KOPT-K1 (cell line): Measurements from ENCODE around the gene INTS15.

Source experiments
- H3K27ac ChIP-seq: fragments of 200-600 bp; sonication (generic); 2 replicates; pipeline ENCODE4 v1.5.1; 2016; ENCODE audit warnings: antibody characterized with exemption, mild to moderate bottlenecking, low read depth, low read length; ENCODE audit not compliant: poor library complexity, severe bottlenecking
- H3K36me3 ChIP-seq: fragments of 200-600 bp; sonication (generic); 2 replicates; pipeline ENCODE4 v1.5.1; 2017; ENCODE audit warnings: antibody characterized with exemption, mild to moderate bottlenecking, low read length, moderate library complexity; ENCODE audit not compliant: insufficient read depth
- H3K9me3 ChIP-seq: fragments of 200-600 bp; sonication (generic); 2 replicates; pipeline ENCODE4 v1.5.1; 2017; ENCODE audit warnings: antibody characterized with exemption, low read length, mild to moderate bottlenecking; ENCODE audit not compliant: insufficient read depth, poor library complexity, severe bottlenecking

INTS15 gene

GRCh38 chr7:6589829-6590644, at the start of gene INTS15:
Gene INTS15, plus strand, starts transcription at chr7:6590021. Its CDS starts 263 bp downstream, at chr7:6590284.
- H3K9me3 ChIP-seq = no peaks in the 10 kb centered on the region
- H3K36me3 ChIP-seq = peaks cover 79% of the 10 kb centered on the region
- peak within 1 kb of the TSS; percentile 88 for H3K27ac ChIP-seq

GRCh38 chr7:6542368-6542767, 47.5 kb upstream of the INTS15 start:
- Histone ChIP-seq H3K9me3 (no peaks in the 10 kb centered on the region), H3K36me3 (no peaks in the 10 kb centered on the region), H3K27ac (no peak overlapping the region)

- peak overlapping the region; percentile 57 for H3K27ac ChIP-seq
- no peaks in the 10 kb centered on the region for H3K36me3 ChIP-seq
- no peaks in the 10 kb centered on the region for H3K9me3 ChIP-seq
These were observed 44.3 kb upstream of the INTS15 start for GRCh38 chr7:6545398-6546126.

DNA sequence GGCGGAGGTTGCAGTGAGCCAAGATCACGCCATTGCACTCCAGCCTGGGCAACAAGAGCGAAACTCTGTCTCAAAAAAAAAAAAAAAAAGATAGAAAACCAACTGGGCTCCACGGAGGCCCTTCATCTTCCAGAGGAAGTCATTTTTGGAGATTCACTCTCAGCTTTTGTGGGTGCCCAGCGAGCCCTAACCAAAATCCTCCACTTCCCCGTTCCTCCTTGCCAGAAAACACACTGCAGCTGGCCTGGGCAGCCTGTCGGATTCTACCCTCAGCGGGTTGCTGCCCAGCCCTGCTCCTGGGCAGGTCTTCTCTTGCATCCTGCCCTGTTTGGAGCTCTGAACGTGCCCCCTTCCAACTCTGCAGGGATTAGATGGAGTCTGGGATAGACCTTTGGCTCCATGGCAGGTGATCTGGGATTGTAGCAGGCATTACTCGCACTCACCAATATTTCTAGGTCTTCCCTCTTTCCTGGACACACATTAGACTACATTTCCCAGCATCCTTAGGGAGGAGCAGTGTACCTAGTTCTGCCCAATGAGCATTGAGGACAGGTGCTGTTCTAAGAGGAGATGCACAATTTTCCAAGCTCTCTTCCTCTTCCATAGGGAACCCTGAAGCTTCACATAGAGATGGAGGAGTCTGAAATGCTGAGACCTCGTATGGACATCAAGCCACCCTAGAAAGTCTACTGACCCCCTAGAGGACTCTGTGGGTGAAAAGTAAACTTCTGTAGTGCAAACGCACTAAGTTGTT, 43.1 kb upstream of the INTS15 start:
- no peaks in the 10 kb centered on the region for H3K36me3 ChIP-seq

GRCh38 chr7:6547400-6547799, 42.4 kb upstream of the INTS15 start:
- no peaks in the 10 kb centered on the region for H3K9me3 ChIP-seq
- no peaks in the 10 kb centered on the region for H3K36me3 ChIP-seq
- H3K27ac ChIP-seq = no peak overlapping the region

More for the DNA sequence above, 43.1 kb upstream of the INTS15 start:
- peak overlapping the region; percentile 57 for H3K27ac ChIP-seq
- no peaks in the 10 kb centered on the region for H3K9me3 ChIP-seq

- Histone ChIP-seq H3K27ac (no peak within 1 kb of the TSS), H3K36me3 (no peaks in the 10 kb centered on the region), H3K9me3 (no peaks in the 10 kb centered on the region)
These were observed 38.8 kb upstream of the INTS15 start, which contains the start of gene GRID2IP for GRCh38 chr7:6551016-6551511. Gene GRID2IP, minus strand, starts transcription at chr7:6551461. Its CDS starts 25 bp downstream, at chr7:6551436.

DNA sequence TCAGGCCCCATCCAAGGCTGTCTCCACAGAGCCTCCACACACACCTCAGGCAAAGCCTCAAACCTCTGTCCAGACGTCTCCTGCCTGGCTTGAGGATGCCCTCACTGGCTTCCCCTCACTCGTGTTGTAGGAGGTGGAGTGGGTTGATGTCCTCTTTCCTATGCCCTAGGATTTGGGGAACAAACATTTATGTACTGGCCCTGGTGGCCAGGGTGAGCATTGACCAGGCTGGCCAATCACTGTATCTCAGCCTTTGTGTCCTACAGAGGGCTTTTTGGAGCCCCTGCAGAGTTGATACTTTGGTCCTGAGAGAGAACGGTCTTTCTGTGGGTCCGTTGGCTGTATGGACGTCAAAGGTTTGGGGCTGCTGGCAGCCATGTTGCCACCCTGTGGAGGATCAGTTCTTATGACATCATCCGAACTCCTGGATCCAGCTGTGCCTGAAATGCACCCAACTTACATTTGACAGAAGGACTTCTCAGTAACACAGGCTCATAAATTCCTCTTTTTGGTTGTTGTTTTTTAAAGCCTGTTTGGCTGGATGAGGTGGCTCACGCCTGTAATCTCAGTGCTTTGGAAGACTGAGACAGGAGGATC, 36.3 kb upstream of the INTS15 start:
- H3K36me3 ChIP-seq = no peaks in the 10 kb centered on the region
- no peak overlapping the region for H3K27ac ChIP-seq
- H3K9me3 ChIP-seq = no peaks in the 10 kb centered on the region

- no peaks in the 10 kb centered on the region for H3K9me3 ChIP-seq
- H3K36me3 ChIP-seq = no peaks in the 10 kb centered on the region
- no peak overlapping the region for H3K27ac ChIP-seq
These were observed 35.0 kb upstream of the INTS15 start for GRCh38 chr7:6554848-6555247.

DNA sequence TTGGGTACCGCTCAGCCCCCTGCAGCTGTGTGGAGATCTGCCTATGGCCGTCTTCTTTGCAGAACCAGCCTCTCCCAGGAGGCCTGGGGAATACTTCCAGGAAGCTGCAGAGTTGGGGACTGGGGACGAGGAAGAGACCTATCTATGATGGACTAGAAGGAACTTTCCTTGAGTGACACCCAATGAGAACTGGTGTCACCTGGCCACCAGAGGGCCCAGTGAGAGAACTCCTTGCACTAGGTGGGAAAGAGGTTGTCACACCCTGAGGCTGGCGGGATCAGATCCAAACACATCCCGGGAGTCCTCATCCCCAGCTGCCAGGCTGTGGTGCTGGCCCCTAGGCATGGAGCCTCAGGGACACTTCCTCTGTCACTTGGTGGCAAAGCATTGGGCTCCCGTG, 33.6 kb upstream of the INTS15 start:
- H3K9me3 ChIP-seq = no peaks in the 10 kb centered on the region
- H3K27ac ChIP-seq = no peak overlapping the region
- no peaks in the 10 kb centered on the region for H3K36me3 ChIP-seq

GRCh38 chr7:6558837-6559236, 31.0 kb upstream of the INTS15 start:
- Histone ChIP-seq H3K27ac (no peak overlapping the region), H3K36me3 (no peaks in the 10 kb centered on the region), H3K9me3 (no peaks in the 10 kb centered on the region)

DNA sequence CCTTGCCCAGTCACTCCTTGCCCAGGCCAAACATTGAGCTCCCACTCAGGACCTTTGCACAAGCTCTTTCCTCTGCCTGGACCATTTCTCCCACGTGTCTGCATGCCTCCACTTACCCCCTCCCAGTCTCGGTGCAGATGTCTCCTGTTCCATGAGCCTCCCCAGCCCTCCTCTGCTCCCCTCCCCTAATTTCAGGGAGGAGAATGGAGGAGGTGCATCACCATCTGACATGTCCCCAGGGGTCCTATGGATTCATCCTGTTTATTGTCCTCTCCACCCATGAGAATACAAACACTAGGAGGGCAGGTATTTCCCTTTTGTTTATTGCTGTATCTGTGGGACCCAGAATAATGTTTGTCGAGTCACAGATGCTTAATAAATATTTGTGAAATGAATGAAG, 29.9 kb upstream of the INTS15 start:
- no peak overlapping the region for H3K27ac ChIP-seq
- H3K36me3 ChIP-seq = no peaks in the 10 kb centered on the region
- no peaks in the 10 kb centered on the region for H3K9me3 ChIP-seq

DNA sequence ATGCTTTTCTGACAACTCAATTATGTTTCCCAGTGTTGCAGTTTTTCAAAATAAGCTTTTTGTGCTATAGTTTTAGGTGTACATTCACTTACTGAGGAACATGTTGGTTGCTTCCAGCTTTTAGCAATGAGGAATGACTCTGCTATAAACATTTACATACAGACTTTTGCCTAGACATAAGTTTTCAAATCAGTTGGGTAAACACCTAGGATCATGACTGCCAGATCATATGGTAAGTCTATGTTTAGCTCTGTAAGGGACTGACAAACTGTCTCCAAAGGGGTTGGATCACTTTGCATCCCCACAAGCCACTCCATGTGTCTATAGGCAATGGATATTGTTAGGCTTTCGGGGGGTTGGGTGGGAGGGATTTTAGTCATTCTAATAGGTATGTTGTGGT, 27.7 kb upstream of the INTS15 start:
- H3K27ac ChIP-seq = no peak overlapping the region
- H3K9me3 ChIP-seq = no peaks in the 10 kb centered on the region
- no peaks in the 10 kb centered on the region for H3K36me3 ChIP-seq

DNA sequence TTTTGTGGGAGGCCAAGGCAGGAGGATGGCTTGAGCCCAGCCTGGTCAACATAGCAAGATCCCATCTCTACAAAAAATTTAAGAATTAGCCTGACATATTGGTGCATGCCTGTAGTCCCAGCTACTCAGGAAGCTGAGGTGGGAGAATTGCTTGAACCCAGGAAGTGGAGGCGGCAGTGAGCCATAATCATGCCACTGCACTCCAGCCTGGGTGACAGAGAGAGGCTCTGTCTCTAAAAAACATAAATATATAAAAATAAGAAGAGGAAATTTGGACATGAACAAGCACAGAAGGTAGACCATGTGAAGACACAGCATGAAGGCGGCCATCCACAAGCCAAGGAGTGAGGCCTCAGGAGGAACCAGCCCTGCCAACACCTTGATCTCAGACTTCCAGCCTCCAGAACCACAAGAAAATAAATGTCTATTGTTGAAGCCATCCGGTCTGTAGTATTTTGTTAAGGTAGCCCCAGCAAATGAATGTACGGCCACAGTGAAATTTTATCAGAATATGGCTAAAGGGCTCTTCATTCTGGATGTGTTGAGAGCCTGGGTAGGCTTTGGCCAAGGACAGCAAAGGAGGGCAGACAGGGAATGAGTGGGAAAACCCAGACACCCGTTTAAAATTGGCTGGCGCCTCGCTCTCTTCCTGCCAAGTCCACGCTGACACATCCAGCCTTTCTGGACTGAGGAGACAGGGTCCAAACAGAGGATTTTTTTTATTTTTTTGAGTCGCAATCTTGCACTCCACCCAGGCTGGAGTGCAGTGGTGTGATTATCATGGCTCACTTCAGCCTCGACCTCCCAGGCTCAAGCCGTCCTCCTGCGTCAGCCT, 25.7 kb upstream of the INTS15 start:
- Histone ChIP-seq H3K36me3 (no peaks in the 10 kb centered on the region), H3K27ac (no peak overlapping the region), H3K9me3 (no peaks in the 10 kb centered on the region)

DNA sequence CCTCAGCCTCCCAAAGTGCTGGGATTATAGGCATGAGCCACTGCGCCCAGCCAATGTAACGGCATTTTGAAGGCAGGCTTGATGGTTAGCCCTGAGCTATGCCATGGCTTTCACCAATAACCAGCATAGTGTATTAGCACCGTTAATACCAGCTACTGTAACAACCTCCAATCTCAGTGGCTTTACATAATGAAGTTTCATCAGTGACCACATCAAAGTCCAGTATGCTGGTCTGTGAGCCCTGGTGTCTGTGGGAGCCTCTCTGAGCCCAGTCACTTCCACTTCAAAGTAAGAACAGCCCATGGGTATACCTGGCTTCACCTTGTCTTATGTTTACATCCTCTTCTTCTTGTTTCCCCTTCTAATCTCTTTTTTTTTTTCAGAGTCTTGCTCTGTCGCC, 24.2 kb upstream of the INTS15 start:
- Histone ChIP-seq H3K9me3 (no peaks in the 10 kb centered on the region), H3K36me3 (no peaks in the 10 kb centered on the region), H3K27ac (no peak overlapping the region)
